GM12878 (cell line): ENCODE measurements around the gene TNIP3. TPM values are rescaled to one million over a fixed set of nuclear protein-coding genes. Genes with fewer than 3 reads are reported as not detected.

ENCODE experiments used
- ATAC-seq: fragments of 200-7000 bp; cut with Tn5 transposase; 3 replicates; pipeline ENCODE4 v1.9.1; 2020; ENCODE audit warnings: mild to moderate bottlenecking, moderate library complexity
- BruUV-seq: library from RNA; stranded (reverse); fragments of 400-500 nt; replicated peaks from 2 replicates; lab custom pipeline; 2021; lab: Mats Ljungman, UMichigan
- CTCF ChIA-PET: fragments of 300-600 bp; sonication (Branson Sonifier 250); formaldehyde crosslinking; extraction: SDS; loops from one replicate; lab custom pipeline; 2021; ENCODE audit warnings: inconsistent platforms; lab: Yijun Ruan, JAX
- POLR2A ChIA-PET: fragments of 350-600 bp; formaldehyde crosslinking; extraction: SDS; loops from one replicate; lab custom pipeline; 2021; ENCODE audit warnings: inconsistent platforms; lab: Charles Lee
- RAD21 ChIA-PET: fragments of 300-600 bp; sonication (Branson Sonifier 250); formaldehyde crosslinking; loops from one replicate; lab custom pipeline; 2023; ENCODE audit warnings: antibody characterized with exemption; ENCODE audit not compliant: unreplicated experiment; lab: Charles Lee
- SMC1A ChIA-PET: fragments of 300-600 bp; sonication (Branson Sonifier 250); formaldehyde crosslinking; loops from one replicate; lab custom pipeline; 2023; ENCODE audit not compliant: unreplicated experiment, uncharacterized antibody; lab: Charles Lee
- DNase-seq: peaks from one replicate; pipeline ENCODE4 v3.0.0-alpha.2; 2011; ENCODE audit warnings: low read depth, low spot score
- FAIRE-seq: peaks from 3 replicates; lab custom pipeline; 2011; peaks lifted over from hg19 to GRCh38; lab: Jason Lieb, UNC
- H2AFZ ChIP-seq: 2 replicates; pipeline ENCODE4 v1.6.0; 2011; ENCODE audit warnings: low read depth, low read length, control low read depth; ENCODE audit not compliant: control insufficient read depth
- H3K27ac ChIP-seq: 2 replicates; pipeline ENCODE4 v1.5.1; 2011; ENCODE audit warnings: control low read depth; ENCODE audit not compliant: control insufficient read depth, insufficient read depth
- H3K27me3 ChIP-seq, 2 experiments: replicated peaks in 1 of 2; 2 replicates each; pipeline versions ENCODE4 v1.6.0 to v1.6.1; 2011; ENCODE audit warnings: low read length in 1 of 2; ENCODE audit not compliant: control insufficient read depth in 2 of 2, insufficient read depth in 2 of 2
- H3K36me3 ChIP-seq, 2 experiments: 2 replicates each; pipeline ENCODE4 v1.5.1; 2011; ENCODE audit warnings: low read length in 1 of 2; ENCODE audit not compliant: control insufficient read depth in 2 of 2, insufficient read depth in 2 of 2
- H3K4me1 ChIP-seq: 2 replicates; pipeline ENCODE4 v1.6.1; 2011; ENCODE audit warnings: mild to moderate bottlenecking, low read length, moderate library complexity, mixed read lengths; ENCODE audit not compliant: control insufficient read depth, insufficient read depth
- H3K4me2 ChIP-seq: 2 replicates; pipeline ENCODE4 v1.6.0; 2011; ENCODE audit warnings: control low read depth; ENCODE audit not compliant: control insufficient read depth, insufficient read depth
- H3K4me3 ChIP-seq: fragments of 200-600 bp; sonication (generic); 2 replicates; pipeline ENCODE4 v1.5.1; 2016
- H3K79me2 ChIP-seq: 2 replicates; pipeline ENCODE4 v1.6.0; 2011; ENCODE audit warnings: low read length; ENCODE audit not compliant: control insufficient read depth, insufficient read depth
- H3K9ac ChIP-seq: 2 replicates; pipeline ENCODE4 v1.8.0; 2011; ENCODE audit warnings: low read length, control low read depth, mixed read lengths; ENCODE audit not compliant: control insufficient read depth, insufficient read depth
- H3K9me3 ChIP-seq: replicated peaks from 3 replicates; pipeline ENCODE4 v1.5.1; 2011; ENCODE audit warnings: mild to moderate bottlenecking, low read length; ENCODE audit not compliant: control insufficient read depth, insufficient read depth
- H4K20me1 ChIP-seq: 2 replicates; pipeline ENCODE4 v1.6.0; 2011; ENCODE audit not compliant: control insufficient read depth, insufficient read depth
- ATF2 ChIP-seq: IDR thresholded peaks from 2 replicates; pipeline ENCODE4 v1.6.1; 2012; ENCODE audit warnings: low read length, inconsistent platforms
- BCL11A ChIP-seq: IDR thresholded peaks from 2 replicates; pipeline ENCODE4 v1.6.1; 2011; ENCODE audit warnings: low read depth, low read length
- CBFB ChIP-seq: IDR thresholded peaks from 2 replicates; pipeline ENCODE4 v1.6.1; 2016; ENCODE audit warnings: antibody characterized with exemption, low read depth
- E2F4 ChIP-seq: IDR thresholded peaks from 2 replicates; pipeline ENCODE4 v1.6.1; 2012; ENCODE audit warnings: low read depth, low read length, improper control_type of control experiment
- FOXK2 ChIP-seq: fragments of 450-650 bp; IDR thresholded peaks from 2 replicates; pipeline ENCODE4 v1.6.1; 2017; ENCODE audit warnings: mild to moderate bottlenecking, moderate library complexity
- GABPA ChIP-seq: IDR thresholded peaks from 2 replicates; pipeline ENCODE4 v1.6.1; 2014; ENCODE audit warnings: antibody characterized with exemption, low read depth, mild to moderate bottlenecking, inconsistent platforms
- KAT2A ChIP-seq: conservative IDR thresholded peaks from 2 replicates; pipeline ENCODE4 v1.6.1; 2011; ENCODE audit warnings: low read depth, low read length; ENCODE audit not compliant: control insufficient read depth
- MYC ChIP-seq: IDR thresholded peaks from 2 replicates; pipeline ENCODE4 v1.6.1; 2011; ENCODE audit warnings: mild to moderate bottlenecking, low read length, moderate library complexity, inconsistent platforms; ENCODE audit not compliant: insufficient read depth, insufficient replicate concordance, insufficient read length, severe bottlenecking
- NFIC ChIP-seq: IDR thresholded peaks from 2 replicates; pipeline ENCODE4 v1.6.1; 2012; ENCODE audit warnings: low read depth, mild to moderate bottlenecking, inconsistent platforms, low read length, moderate library complexity
- NR2C2 ChIP-seq: IDR thresholded peaks from 2 replicates; pipeline ENCODE4 v1.6.1; 2011; ENCODE audit warnings: borderline replicate concordance, low read depth; ENCODE audit not compliant: control insufficient read depth, insufficient read length
- RFX5 ChIP-seq: IDR thresholded peaks from 2 replicates; pipeline ENCODE4 v1.6.1; 2011; ENCODE audit warnings: low read depth, low read length, improper control_type of control experiment
- SIX5 ChIP-seq: IDR thresholded peaks from 2 replicates; pipeline ENCODE4 v1.6.1; 2011; ENCODE audit warnings: mild to moderate bottlenecking, low read depth, low read length, moderate library complexity; ENCODE audit not compliant: severe bottlenecking
- SMC3 ChIP-seq: IDR thresholded peaks from 2 replicates; pipeline ENCODE4 v1.6.1; 2011; ENCODE audit warnings: low read length, improper control_type of control experiment, borderline replicate concordance
- SRF ChIP-seq, 2 experiments: IDR thresholded peaks; 2 replicates each; pipeline ENCODE4 v1.6.1; 2011; ENCODE audit warnings: low read depth in 2 of 2, low read length in 2 of 2, mild to moderate bottlenecking in 1 of 2, moderate library complexity in 1 of 2
- TAF1 ChIP-seq: IDR thresholded peaks from 2 replicates; pipeline ENCODE4 v1.6.1; 2011; ENCODE audit warnings: mild to moderate bottlenecking, low read depth, low read length, borderline replicate concordance
- YY1 ChIP-seq: IDR thresholded peaks from 2 replicates; pipeline ENCODE4 v1.6.1; 2011; ENCODE audit warnings: low read depth, mild to moderate bottlenecking, low read length
- ZNF217 ChIP-seq: fragments of 450-650 bp; IDR thresholded peaks from 2 replicates; pipeline ENCODE4 v1.6.1; 2017; ENCODE audit warnings: antibody characterized with exemption, mild to moderate bottlenecking
- WGBS: methylation state at CpG from one replicate; pipeline ENCODE4 v1.1.6; 2016; ENCODE audit warnings: low lambda C conversion rate; ENCODE audit not compliant: insufficient replicate concordance, insufficient coverage; ENCODE audit errors: missing lambda C conversion rate; 5-methylcytosine and 5-hydroxymethylcytosine counted together
- in situ Hi-C: fragments of 300-500 bp; cut with MboI; formaldehyde crosslinking; loops from 9 replicates; pipeline ENCODE4 v1.14.3; 2018; ENCODE audit warnings: mixed read lengths
- intact Hi-C: fragments of 100-400 bp; cut with micrococcal nuclease; formaldehyde crosslinking; loops from one replicate; pipeline ENCODE4 v1.14.2; 2022; ENCODE audit not compliant: unreplicated experiment
- polyA plus RNA-seq, 11 experiments: library from polyadenylated mRNA; depleted of rRNA in 4 of 11; unstranded in 6 of 11; stranded (reverse) in 5 of 11; fragments of >200 nt; fragmentation: Nextera tagmentation in 4 of 11; fragmentation: Illumina TruSeq in 1 of 11; extraction: Ambion mirVana in 4 of 11; extraction: Trizol in 1 of 11; gene quantifications; 1 replicate in 1 of 11; 2 replicates in 10 of 11; pipeline versions ENCODE4 v1.2.1 to v1.2.3, GENCODE V29; 2011 to 2016; ENCODE audit warnings: inconsistent platforms in 2 of 11, missing spikeins in 2 of 11, low read depth in 1 of 11
- total RNA-seq, 4 experiments: library from RNA; depleted of rRNA in 3 of 4; stranded (reverse); fragments of >200 nt in 3 of 4; fragmentation: Illumina TruSeq in 1 of 4; extraction: Trizol in 1 of 4; gene quantifications; 2 replicates each; pipeline versions ENCODE4 v1.2.1 to v1.2.3, GENCODE V29; 2013 to 2021

The TNIP3 gene
- total and polyA plus RNA-seq, 10 of the 15 experiments (the other 5 are each of a cell fraction or from before 2014, with no cell fraction given) = 0.21 to 1.4 (median 0.67) TPM

GRCh38 chr4:121119715-121120114 lies 44.4 kb downstream of the TNIP3 start:
- Histone ChIP-seq H3K36me3 (no peaks in the 10 kb centered on the region), H2AFZ (no peak overlapping the region), H3K4me1 (no peaks in the 10 kb centered on the region), H3K79me2 (no peaks in the 10 kb centered on the region), H4K20me1 (no peaks in the 10 kb centered on the region), H3K4me3 (no peak overlapping the region), H3K27ac (no peak overlapping the region), H3K9ac (no peak overlapping the region), H3K4me2 (no peak overlapping the region), H3K27me3 (peaks cover 0 to 2% of the 10 kb centered on the region in 2 experiments; a peak in 1 of 4 replicates), H3K9me3 (no peaks in the 10 kb centered on the region)
- DNase-seq (no peak), FAIRE-seq (no peak), ATAC-seq (no peak)
- 0% methylated on average over 1 of the region's 1 CpG for WGBS
- no peak for TF ChIP-seq SRF (IDR thresholded peaks at IDR 0.05; ENCODE audit: low read depth in 2 of 2, low read length in 2 of 2)
- TF ChIP-seq TAF1 = no peak
- TF ChIP-seq E2F4 = no peak
- TF ChIP-seq NR2C2 = no peak
- ChIA-PET CTCF (interaction anchor here (1.1 kb wide), 1 partner anchor 73 kb away, joined by 3 read pairs; no protein-coding TSS in a partner anchor), SMC1A (interaction anchor here (0.7 to 1.3 kb wide), 2 partner anchors 15 to 25 kb away, joined by 3 read pairs; no protein-coding TSS in a partner anchor), POLR2A (interaction anchor here (1.1 kb wide), 1 partner anchor 128 kb away, joined by 3 read pairs; no protein-coding TSS in a partner anchor), RAD21 (no interaction called here)
- intact Hi-C loops (no loop called here), in situ Hi-C loops (no loop called here)
- BruUV-seq = no TSS peak

- no peaks in the 10 kb centered on the region for H3K79me2 ChIP-seq
- no peak for DNase-seq
- 0% methylated on average over 2 of the region's 2 CpGs for WGBS
- intact Hi-C loops (no loop called here), in situ Hi-C loops (no loop called here)
- H2AFZ ChIP-seq = no peak overlapping the region
- no peaks in the 10 kb centered on the region for H3K9me3 ChIP-seq
- CTCF ChIA-PET = interaction anchor here (0.9 to 1.3 kb wide), 2 partner anchors 9 to 74 kb away, joined by 3 to 4 read pairs; no protein-coding TSS in a partner anchor
- no peak for FAIRE-seq
- SMC1A ChIA-PET = interaction anchor here (1.0 to 1.3 kb wide), 3 partner anchors 18 to 1049 kb away, joined by 3 to 5 read pairs (median 4); no protein-coding TSS in a partner anchor
- RAD21 ChIA-PET = no interaction called here
- H3K36me3 ChIP-seq = no peaks in the 10 kb centered on the region
- H3K9ac ChIP-seq = no peak overlapping the region
- no peak overlapping the region for H3K4me3 ChIP-seq
- ATAC-seq = no peak
- H3K4me2 ChIP-seq = no peak overlapping the region
- POLR2A ChIA-PET = interaction anchor here (1.1 kb wide), 1 partner anchor 130 kb away, joined by 3 read pairs; no protein-coding TSS in a partner anchor
- no peaks in the 10 kb centered on the region for H4K20me1 ChIP-seq
- H3K4me1 ChIP-seq = peaks cover 3% of the 10 kb centered on the region; the same call in 1 of the 2 replicates
- no peak overlapping the region for H3K27ac ChIP-seq
- no TSS peak for BruUV-seq
- H3K27me3 ChIP-seq = peaks cover 0 to 2% of the 10 kb centered on the region in 2 experiments; a peak in 1 of 4 replicates
- TF ChIP-seq FOXK2 (no peak), YY1 (no peak), SIX5 (no peak), KAT2A (no peak), ATF2 (no peak), RFX5 (no peak), GABPA (no peak), SMC3 (no peak), NFIC (no peak), CBFB (no peak), BCL11A (no peak), MYC (no peak), ZNF217 (no peak)
Measured at GRCh38 chr4:121118344-121118743, 45.8 kb downstream of the TNIP3 start.
